Tibial artery (tissue), 4 donors: Measurements from ENCODE around the gene DPP6.

Source experiments
- DNase-seq, 2 donors: peaks; one replicate each; pipeline ENCODE4 v3.0.0-alpha.2; 2019
- H3K27ac ChIP-seq, 2 donors: fragments of 200-600 bp; sonication (generic) in 1 of 2; 1 replicate in 1 of 2; 2 replicates in 1 of 2; pipeline ENCODE4 v1.5.1; 2018 to 2019; ENCODE audit warnings: mild to moderate bottlenecking in 1 of 2
- H3K27me3 ChIP-seq, 2 donors: fragments of 200-600 bp; sonication (generic) in 1 of 2; one replicate each; pipeline versions ENCODE4 v1.5.1 to v1.6.0; 2016 to 2019
- H3K36me3 ChIP-seq, 3 donors: fragments of 200-600 bp; sonication (generic) in 2 of 3; one replicate each; pipeline ENCODE4 v1.5.1; 2016 to 2019; ENCODE audit warnings: mild to moderate bottlenecking in 2 of 3
- H3K4me1 ChIP-seq, 4 donors: fragments of 200-600 bp; sonication (generic) in 2 of 4; 1 replicate in 3 of 4; 2 replicates in 1 of 4; pipeline ENCODE4 v1.5.1; 2016 to 2019
- H3K4me3 ChIP-seq, 2 donors: fragments of 200-600 bp; sonication (generic) in 1 of 2; 1 replicate in 1 of 2; 2 replicates in 1 of 2; pipeline ENCODE4 v1.5.1; 2018 to 2019; ENCODE audit warnings: mild to moderate bottlenecking in 2 of 2
- H3K9me3 ChIP-seq, 3 donors: fragments of 200-600 bp; sonication (generic) in 1 of 3; one replicate each; pipeline ENCODE4 v1.5.1; 2016 to 2019
- intact Hi-C: fragments of 100-400 bp; cut with DNase I; formaldehyde crosslinking; loops from one replicate; pipeline ENCODE4 v1.15.0; 2023; ENCODE audit warnings: low total_unique reads
- TF ChIP-seq, protein P1 (sequence below), 2 experiments: fragments of 200-600 bp in 1 of 2; fragments of 450-650 bp in 1 of 2; IDR thresholded peaks; one replicate each; pipeline ENCODE4 v1.5.1; 2017 to 2019; ENCODE audit warnings: antibody characterized with exemption in 2 of 2, mild to moderate bottlenecking in 1 of 2, moderate library complexity in 1 of 2

The DPP6 gene

DNA sequence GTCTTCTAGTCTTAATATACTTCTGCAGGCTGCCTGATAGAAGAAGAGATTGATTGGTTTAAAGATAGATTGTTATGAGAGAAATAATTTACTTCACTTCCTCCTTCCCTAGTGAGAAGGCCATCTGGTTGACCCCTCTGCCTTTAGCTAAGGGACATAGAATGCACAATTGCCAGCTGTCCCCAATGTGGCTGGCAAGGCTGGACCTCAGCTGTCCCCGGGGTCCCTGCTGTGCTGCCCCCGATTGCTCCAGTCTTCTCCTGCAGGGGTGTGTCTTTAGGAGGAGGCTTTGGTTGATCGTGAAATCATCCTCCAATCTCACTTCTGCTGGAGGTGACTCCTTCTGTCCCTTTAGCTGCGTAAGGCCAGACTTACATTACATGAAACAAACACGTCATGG lies 388.5 kb downstream of the DPP6 start:
- no peak overlapping the region for H3K27ac ChIP-seq
- H3K4me1 ChIP-seq = no peaks in the 10 kb centered on the region
- TF ChIP-seq, protein P1, sequence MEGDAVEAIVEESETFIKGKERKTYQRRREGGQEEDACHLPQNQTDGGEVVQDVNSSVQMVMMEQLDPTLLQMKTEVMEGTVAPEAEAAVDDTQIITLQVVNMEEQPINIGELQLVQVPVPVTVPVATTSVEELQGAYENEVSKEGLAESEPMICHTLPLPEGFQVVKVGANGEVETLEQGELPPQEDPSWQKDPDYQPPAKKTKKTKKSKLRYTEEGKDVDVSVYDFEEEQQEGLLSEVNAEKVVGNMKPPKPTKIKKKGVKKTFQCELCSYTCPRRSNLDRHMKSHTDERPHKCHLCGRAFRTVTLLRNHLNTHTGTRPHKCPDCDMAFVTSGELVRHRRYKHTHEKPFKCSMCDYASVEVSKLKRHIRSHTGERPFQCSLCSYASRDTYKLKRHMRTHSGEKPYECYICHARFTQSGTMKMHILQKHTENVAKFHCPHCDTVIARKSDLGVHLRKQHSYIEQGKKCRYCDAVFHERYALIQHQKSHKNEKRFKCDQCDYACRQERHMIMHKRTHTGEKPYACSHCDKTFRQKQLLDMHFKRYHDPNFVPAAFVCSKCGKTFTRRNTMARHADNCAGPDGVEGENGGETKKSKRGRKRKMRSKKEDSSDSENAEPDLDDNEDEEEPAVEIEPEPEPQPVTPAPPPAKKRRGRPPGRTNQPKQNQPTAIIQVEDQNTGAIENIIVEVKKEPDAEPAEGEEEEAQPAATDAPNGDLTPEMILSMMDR (IDR thresholded peaks at IDR 0.05) = no peak
- H3K27me3 ChIP-seq = no peaks in the 10 kb centered on the region
- DNase-seq = no peak
- intact Hi-C loops = no loop called here
- H3K9me3 ChIP-seq = no peaks in the 10 kb centered on the region
- H3K4me3 ChIP-seq = no peak overlapping the region
- H3K36me3 ChIP-seq = no peaks in the 10 kb centered on the region

GRCh38 chr7:154441811-154442210 lies 389.6 kb downstream of the DPP6 start:
- Histone ChIP-seq H3K4me3 (no peak overlapping the region), H3K36me3 (no peaks in the 10 kb centered on the region), H3K27me3 (no peaks in the 10 kb centered on the region), H3K27ac (no peak overlapping the region), H3K4me1 (no peaks in the 10 kb centered on the region), H3K9me3 (no peaks in the 10 kb centered on the region)
- intact Hi-C loops = no loop called here
- DNase-seq = no peak
- TF ChIP-seq, protein P1 (IDR thresholded peaks at IDR 0.05) = no peak

- Histone ChIP-seq H3K9me3 (no peaks in the 10 kb centered on the region), H3K27ac (no peak overlapping the region), H3K27me3 (no peaks in the 10 kb centered on the region), H3K4me3 (no peak overlapping the region), H3K36me3 (no peaks in the 10 kb centered on the region), H3K4me1 (no peaks in the 10 kb centered on the region)
- DNase-seq = no peak
- TF ChIP-seq, protein P1 (IDR thresholded peaks at IDR 0.05) = no peak
- intact Hi-C loops = no loop called here
Measured at GRCh38 chr7:154442939-154443338, 390.7 kb downstream of the DPP6 start.

DNA sequence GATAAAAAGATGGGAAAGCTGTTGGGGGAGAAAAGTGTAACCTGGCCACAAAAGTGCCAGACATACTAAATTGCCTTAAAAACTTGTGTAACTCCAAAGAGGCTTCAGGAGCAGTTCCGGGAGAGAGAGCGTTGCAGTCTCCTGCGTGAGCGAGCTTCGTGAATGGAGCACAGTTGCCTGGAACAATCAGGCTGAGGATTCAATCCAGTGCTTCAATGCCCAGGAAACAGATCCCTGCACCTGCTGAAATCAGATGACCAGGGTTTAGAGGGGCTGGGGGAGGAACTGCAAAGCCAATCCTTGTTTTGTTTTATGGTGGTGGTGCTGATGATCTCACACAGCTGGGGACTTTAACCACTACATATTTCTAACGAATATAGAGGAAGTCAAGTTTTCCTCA lies 398.3 kb downstream of the DPP6 start:
- TF ChIP-seq, protein P1 (IDR thresholded peaks at IDR 0.05) = no peak
- no peak for DNase-seq
- intact Hi-C loops = no loop called here
- H3K4me3 ChIP-seq = no peak overlapping the region
- H3K36me3 ChIP-seq = no peaks in the 10 kb centered on the region
- H3K4me1 ChIP-seq = no peaks in the 10 kb centered on the region
- H3K27ac ChIP-seq = no peak overlapping the region
- no peaks in the 10 kb centered on the region for H3K27me3 ChIP-seq
- H3K9me3 ChIP-seq = no peaks in the 10 kb centered on the region

DNA sequence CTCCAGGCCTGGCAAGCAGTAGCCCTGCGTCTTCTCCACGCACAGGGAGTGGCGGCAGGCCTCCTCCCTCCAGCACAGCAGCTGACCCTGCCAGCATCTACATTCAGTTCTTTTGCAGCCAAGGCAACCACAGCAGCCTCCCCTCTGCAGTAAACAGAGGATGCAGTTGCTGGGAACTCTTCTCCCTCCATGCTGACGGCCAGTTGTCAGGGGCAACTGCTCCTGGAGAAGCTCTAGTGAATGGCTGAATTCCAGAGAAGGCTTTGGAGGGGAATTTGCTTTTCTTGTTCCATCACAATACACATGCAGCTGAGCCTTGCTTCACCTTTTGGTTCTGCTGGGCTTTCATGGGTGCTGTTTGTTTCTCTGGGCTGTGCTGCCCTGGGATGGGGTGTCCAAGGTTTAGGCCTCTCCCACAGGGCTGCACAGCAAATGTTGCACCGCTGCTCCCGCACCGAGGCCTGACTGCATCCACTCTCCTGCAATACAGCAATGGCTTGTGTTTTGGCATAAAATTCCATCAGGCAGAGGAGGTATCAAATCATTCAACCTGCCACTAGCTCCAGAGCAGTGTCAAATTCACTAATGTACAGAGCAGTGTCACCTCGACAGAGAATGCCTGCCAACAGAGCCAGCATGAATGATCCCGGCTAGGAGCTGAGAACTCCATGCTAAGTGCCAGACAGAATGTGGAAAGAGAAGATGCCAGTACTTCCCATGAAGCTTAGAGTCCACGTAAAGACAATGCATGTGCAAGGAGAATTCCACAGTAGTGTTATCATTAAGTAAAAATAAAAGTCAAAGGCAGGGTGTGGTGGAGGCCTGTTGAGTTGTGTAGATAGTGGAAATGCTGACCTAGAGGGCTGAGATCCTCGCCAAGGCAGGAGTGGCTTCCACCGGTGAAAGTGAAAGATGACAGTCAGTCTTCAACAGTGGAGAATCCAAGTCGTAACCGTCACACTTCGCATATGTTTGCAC lies 399.6 kb downstream of the DPP6 start:
- Histone ChIP-seq H3K4me3 (no peak overlapping the region), H3K36me3 (no peaks in the 10 kb centered on the region), H3K27me3 (no peaks in the 10 kb centered on the region), H3K4me1 (no peaks in the 10 kb centered on the region), H3K9me3 (no peaks in the 10 kb centered on the region), H3K27ac (no peak overlapping the region)
- TF ChIP-seq, protein P1 (IDR thresholded peaks at IDR 0.05) = no peak
- DNase-seq = no peak
- intact Hi-C loops = no loop called here
